Measurements from ENCODE around the gene DNHD1.

Gene DNHD1

GRCh38 chr11:6584528-6584927, 87.4 kb downstream of the DNHD1 start:
- no peak for DNase-seq (ENCODE audit: low read depth)
- TF ChIP-seq CTCF (IDR thresholded peaks at IDR 0.05; ENCODE audit: control insufficient read depth, extremely low read depth, insufficient read depth) = no peak
- no peak overlapping the region for H3K4me3 ChIP-seq (ENCODE audit: low read depth, low read length)

GRCh38 chr11:6586434-6587359, 89.6 kb downstream of the DNHD1 start:
- H3K4me3 ChIP-seq (ENCODE audit: low read depth, low read length) = no peak overlapping the region
- no peak for TF ChIP-seq CTCF (IDR thresholded peaks at IDR 0.05; ENCODE audit: control insufficient read depth, extremely low read depth, insufficient read depth)
- DNase-seq (ENCODE audit: low read depth) = no peak

GRCh38 chr11:6587360-6587953, 90.4 kb downstream of the DNHD1 start:
- no peak for TF ChIP-seq CTCF (IDR thresholded peaks at IDR 0.05; ENCODE audit: control insufficient read depth, extremely low read depth, insufficient read depth)
- DNase-seq (ENCODE audit: low read depth) = peak; percentile 84
- no peak overlapping the region for H3K4me3 ChIP-seq (ENCODE audit: low read depth, low read length)

- no peak for TF ChIP-seq CTCF (IDR thresholded peaks at IDR 0.05; ENCODE audit: control insufficient read depth, extremely low read depth, insufficient read depth)
- no peak for DNase-seq (ENCODE audit: low read depth)
Measured at GRCh38 chr11:6588018-6588417, 90.9 kb downstream of the DNHD1 start.

GRCh38 chr11:6594142-6594768, 97.2 kb downstream of the DNHD1 start:
- no peak for TF ChIP-seq CTCF (IDR thresholded peaks at IDR 0.05; ENCODE audit: control insufficient read depth, extremely low read depth, insufficient read depth)
- no peak for DNase-seq (ENCODE audit: low read depth)
- no peak overlapping the region for H3K4me3 ChIP-seq (ENCODE audit: low read depth, low read length)

More at GRCh38 chr11:6588018-6588417, 90.9 kb downstream of the DNHD1 start:
- H3K4me3 ChIP-seq (ENCODE audit: low read depth, low read length) = no peak overlapping the region

GRCh38 chr11:6596239-6596877, 99.3 kb downstream of the DNHD1 start:
- no peak for DNase-seq (ENCODE audit: low read depth)
- TF ChIP-seq CTCF (IDR thresholded peaks at IDR 0.05; ENCODE audit: control insufficient read depth, extremely low read depth, insufficient read depth) = no peak
- no peak overlapping the region for H3K4me3 ChIP-seq (ENCODE audit: low read depth, low read length)
